Adrenal gland (tissue), 5 donors: ENCODE data around the gene SLF1.

ENCODE experiments used
- CTCF ChIP-seq, 6 experiments: fragments of 450-650 bp in 4 of 6; fragments of 200-600 bp in 2 of 6; sonication (generic) in 1 of 6; IDR thresholded peaks; 1 replicate in 5 of 6; 2 replicates in 1 of 6; pipeline versions ENCODE4 v1.5.1 to v1.8.0; 2016 to 2021; ENCODE audit warnings: antibody characterized with exemption in 6 of 6, mild to moderate bottlenecking in 2 of 6, moderate library complexity in 1 of 6
- POLR2A ChIP-seq, 2 donors: fragments of 450-650 bp; IDR thresholded peaks; one replicate each; pipeline ENCODE4 v1.6.1; 2017; ENCODE audit warnings: antibody characterized with exemption in 2 of 2, mild to moderate bottlenecking in 2 of 2, moderate library complexity in 1 of 2
- donor health status: DM: no; HTN: no; CAD: no.

DNA sequence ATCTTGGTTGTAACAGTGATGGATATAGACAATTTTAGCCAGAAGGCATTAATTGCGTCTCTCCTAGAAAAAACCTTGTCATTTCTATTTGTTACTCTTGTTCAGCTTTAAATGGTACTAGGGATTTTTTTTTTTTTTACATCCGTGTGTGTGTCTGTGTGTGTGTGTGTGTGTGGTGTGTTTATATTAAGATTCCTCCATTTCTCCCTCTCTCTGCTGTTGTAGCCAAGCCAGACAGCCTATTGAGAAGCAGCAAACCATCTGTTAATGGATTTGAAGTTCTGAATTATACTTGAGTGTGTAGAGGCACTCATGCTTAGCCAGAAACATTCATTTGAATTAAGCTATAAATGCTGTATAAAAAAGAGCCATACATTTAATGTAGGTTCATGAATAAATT lies 72.3 kb downstream of the SLF1 start:
- TF ChIP-seq CTCF (IDR thresholded peaks at IDR 0.05) (no peak), POLR2A (IDR thresholded peaks at IDR 0.05) (no peak)
